ENCODE measurements around the gene JAKMIP1.

Gene JAKMIP1

GRCh38 chr4:6178757-6179156 is 21.6 kb downstream of the JAKMIP1 start:
- TF ChIP-seq CTCF (IDR thresholded peaks at IDR 0.05) = no peak

GRCh38 chr4:6177587-6178197 is 22.7 kb downstream of the JAKMIP1 start:
- Mint-ChIP-seq H3K27ac (no peak overlapping the region), H3K36me3 (ENCODE audit: low read depth) (no peaks in the 10 kb centered on the region)

More at GRCh38 chr4:6178757-6179156, 21.6 kb downstream of the JAKMIP1 start:
- Mint-ChIP-seq H3K27me3 (ENCODE audit: low read depth, poor library complexity) (peaks cover 4% of the 10 kb centered on the region), H3K27ac (no peak overlapping the region), H3K4me1 (no peaks in the 10 kb centered on the region), H3K4me3 (no peak overlapping the region), H3K36me3 (ENCODE audit: low read depth) (no peaks in the 10 kb centered on the region), H3K9me3 (peaks cover 4% of the 10 kb centered on the region)
- DNase-seq = no peak

GRCh38 chr4:6175426-6175825 is 24.9 kb downstream of the JAKMIP1 start:
- H3K4me3 Mint-ChIP-seq = no peak overlapping the region
- TF ChIP-seq CTCF (IDR thresholded peaks at IDR 0.05) = no peak
- H3K36me3 Mint-ChIP-seq (ENCODE audit: low read depth) = no peaks in the 10 kb centered on the region
- no peak for DNase-seq
- no peak overlapping the region for H3K27ac Mint-ChIP-seq
- H3K27me3 Mint-ChIP-seq (ENCODE audit: low read depth, poor library complexity) = peaks cover 4% of the 10 kb centered on the region
- no peaks in the 10 kb centered on the region for H3K4me1 Mint-ChIP-seq
- H3K9me3 Mint-ChIP-seq = peaks cover 4% of the 10 kb centered on the region

More at GRCh38 chr4:6177587-6178197, 22.7 kb downstream of the JAKMIP1 start:
- Mint-ChIP-seq H3K27me3 (ENCODE audit: low read depth, poor library complexity) (peaks cover 4% of the 10 kb centered on the region), H3K9me3 (peaks cover 4% of the 10 kb centered on the region), H3K4me1 (no peaks in the 10 kb centered on the region), H3K4me3 (no peak overlapping the region)
- TF ChIP-seq CTCF (IDR thresholded peaks at IDR 0.05) = no peak
- DNase-seq = no peak

- no peak for TF ChIP-seq CTCF (IDR thresholded peaks at IDR 0.05)
- H3K27ac Mint-ChIP-seq = no peak overlapping the region
- no peak for DNase-seq
Observed at GRCh38 chr4:6172927-6173200, 27.5 kb downstream of the JAKMIP1 start.

GRCh38 chr4:6172093-6172926 is 28.0 kb downstream of the JAKMIP1 start:
- no peak overlapping the region for H3K4me3 Mint-ChIP-seq
- H3K36me3 Mint-ChIP-seq (ENCODE audit: low read depth) = no peaks in the 10 kb centered on the region
- no peak overlapping the region for H3K27ac Mint-ChIP-seq
- no peaks in the 10 kb centered on the region for H3K4me1 Mint-ChIP-seq
- no peak for DNase-seq
- no peak for TF ChIP-seq CTCF (IDR thresholded peaks at IDR 0.05)
- peaks cover 8% of the 10 kb centered on the region for H3K27me3 Mint-ChIP-seq (ENCODE audit: low read depth, poor library complexity)
- no peaks in the 10 kb centered on the region for H3K9me3 Mint-ChIP-seq

More at GRCh38 chr4:6172927-6173200, 27.5 kb downstream of the JAKMIP1 start:
- Mint-ChIP-seq H3K4me1 (no peaks in the 10 kb centered on the region), H3K4me3 (no peak overlapping the region), H3K9me3 (peaks cover under 1% of the 10 kb centered on the region), H3K27me3 (ENCODE audit: low read depth, poor library complexity) (peaks cover 9% of the 10 kb centered on the region), H3K36me3 (ENCODE audit: low read depth) (no peaks in the 10 kb centered on the region)
